ENCODE data around the gene FPR2. TPM values are rescaled to one million over a fixed set of nuclear protein-coding genes. Genes with fewer than 3 reads are reported as not detected.

Gene FPR2
- total and polyA plus RNA-seq, 10 of the 15 experiments (the other 5 are each of a cell fraction or from before 2014, with no cell fraction given), result not detected

- SMC1A ChIA-PET (ENCODE audit: uncharacterized antibody, unreplicated experiment), result no interaction called here
- no peak for TF ChIP-seq NBN (IDR thresholded peaks at IDR 0.05)
- TF ChIP-seq GATAD2B (conservative IDR thresholded peaks at IDR 0.05; ENCODE audit: low read depth), result no peak
- TF ChIP-seq EP300 (IDR thresholded peaks at IDR 0.05; ENCODE audit: borderline replicate concordance in 1 of 2, control insufficient read depth in 1 of 2, low read depth in 2 of 2, low read length in 2 of 2), result no peak
- no peak for TF ChIP-seq CEBPZ (IDR thresholded peaks at IDR 0.05; ENCODE audit: low read depth, low read length)
- TF ChIP-seq POU2F2 (IDR thresholded peaks at IDR 0.05; ENCODE audit: borderline replicate concordance, low read depth, low read length), result no peak
- TF ChIP-seq IRF4 (IDR thresholded peaks at IDR 0.05; ENCODE audit: low read depth, low read length), result no peak
- TF ChIP-seq SREBF1 (IDR thresholded peaks at IDR 0.05; ENCODE audit: low read length), result no peak
- H3K4me1 ChIP-seq (ENCODE audit: control insufficient read depth, insufficient read depth, low read length), result no peaks in the 10 kb centered on the region
- RAD21 ChIA-PET (ENCODE audit: unreplicated experiment), result no interaction called here
- no peaks in the 10 kb centered on the region; the same call in 2 of the 3 replicates for H3K9me3 ChIP-seq (replicated peaks; ENCODE audit: control insufficient read depth, insufficient read depth, low read length)
- POLR2A ChIA-PET, result no interaction called here
- WGBS (ENCODE audit: insufficient coverage, insufficient replicate concordance, low lambda C conversion rate, missing lambda C conversion rate), result 52% methylated on average over 5 of the region's 5 CpGs
- intact Hi-C loops (cut with micrococcal nuclease; ENCODE audit: unreplicated experiment), result no loop called here
- CTCF ChIA-PET, result no interaction called here
- no peak for FAIRE-seq
- no peak overlapping the region for H3K4me3 ChIP-seq
- no peaks in the 10 kb centered on the region for H3K27me3 ChIP-seq (replicated peaks in 1 of 2; ENCODE audit: control insufficient read depth in 2 of 2, insufficient read depth in 2 of 2, low read length in 1 of 2)
- no peaks in the 10 kb centered on the region for H4K20me1 ChIP-seq (ENCODE audit: control insufficient read depth, insufficient read depth)
- ATAC-seq, result no peak
- in situ Hi-C loops (cut with MboI), result no loop called here
- DNase-seq (ENCODE audit: low read depth, low spot score), result no peak
- H3K9ac ChIP-seq (ENCODE audit: control insufficient read depth, insufficient read depth, low read length), result no peak overlapping the region
- H3K36me3 ChIP-seq (ENCODE audit: control insufficient read depth in 2 of 2, insufficient read depth in 2 of 2, low read length in 1 of 2), result no peaks in the 10 kb centered on the region
- BruUV-seq (replicated peaks), result no TSS peak
- H3K79me2 ChIP-seq (ENCODE audit: control insufficient read depth, insufficient read depth, low read length), result no peaks in the 10 kb centered on the region
- H3K27ac ChIP-seq (ENCODE audit: control insufficient read depth, insufficient read depth), result no peak overlapping the region
- no peak overlapping the region for H2AFZ ChIP-seq (ENCODE audit: control insufficient read depth, low read depth, low read length)
- H3K4me2 ChIP-seq (ENCODE audit: control insufficient read depth, insufficient read depth), result no peak overlapping the region
Measured at GRCh38 chr19:51765086-51765485, 4.1 kb downstream of the FPR2 start.

Data from GM12878 (cell line).